GM12878 (cell line): ENCODE measurements around the gene PCID2. TPM values are rescaled to one million over a fixed set of nuclear protein-coding genes. Genes with fewer than 3 reads are reported as not detected.

Experiments used
- ATAC-seq: fragments of 200-7000 bp; cut with Tn5 transposase; 3 replicates; pipeline ENCODE4 v1.9.1; 2020; ENCODE audit warnings: mild to moderate bottlenecking, moderate library complexity
- BruUV-seq: library from RNA; stranded (reverse); fragments of 400-500 nt; replicated peaks from 2 replicates; lab custom pipeline; 2021; lab: Mats Ljungman, UMichigan
- CTCF ChIA-PET: fragments of 300-600 bp; sonication (Branson Sonifier 250); formaldehyde crosslinking; extraction: SDS; loops from one replicate; lab custom pipeline; 2021; ENCODE audit warnings: inconsistent platforms; lab: Yijun Ruan, JAX
- POLR2A ChIA-PET: fragments of 350-600 bp; formaldehyde crosslinking; extraction: SDS; loops from one replicate; lab custom pipeline; 2021; ENCODE audit warnings: inconsistent platforms; lab: Charles Lee
- RAD21 ChIA-PET: fragments of 300-600 bp; sonication (Branson Sonifier 250); formaldehyde crosslinking; loops from one replicate; lab custom pipeline; 2023; ENCODE audit warnings: antibody characterized with exemption; ENCODE audit not compliant: unreplicated experiment; lab: Charles Lee
- SMC1A ChIA-PET: fragments of 300-600 bp; sonication (Branson Sonifier 250); formaldehyde crosslinking; loops from one replicate; lab custom pipeline; 2023; ENCODE audit not compliant: unreplicated experiment, uncharacterized antibody; lab: Charles Lee
- DNase-seq: peaks from one replicate; pipeline ENCODE4 v3.0.0-alpha.2; 2011; ENCODE audit warnings: low read depth, low spot score
- FAIRE-seq: peaks from 3 replicates; lab custom pipeline; 2011; peaks lifted over from hg19 to GRCh38; lab: Jason Lieb, UNC
- H2AFZ ChIP-seq: 2 replicates; pipeline ENCODE4 v1.6.0; 2011; ENCODE audit warnings: low read depth, low read length, control low read depth; ENCODE audit not compliant: control insufficient read depth
- H3K27ac ChIP-seq: 2 replicates; pipeline ENCODE4 v1.5.1; 2011; ENCODE audit warnings: control low read depth; ENCODE audit not compliant: control insufficient read depth, insufficient read depth
- H3K27me3 ChIP-seq, 2 experiments: replicated peaks in 1 of 2; 2 replicates each; pipeline versions ENCODE4 v1.6.0 to v1.6.1; 2011; ENCODE audit warnings: low read length in 1 of 2; ENCODE audit not compliant: control insufficient read depth in 2 of 2, insufficient read depth in 2 of 2
- H3K36me3 ChIP-seq, 2 experiments: 2 replicates each; pipeline ENCODE4 v1.5.1; 2011; ENCODE audit warnings: low read length in 1 of 2; ENCODE audit not compliant: control insufficient read depth in 2 of 2, insufficient read depth in 2 of 2
- H3K4me1 ChIP-seq: 2 replicates; pipeline ENCODE4 v1.6.1; 2011; ENCODE audit warnings: mild to moderate bottlenecking, low read length, moderate library complexity, mixed read lengths; ENCODE audit not compliant: control insufficient read depth, insufficient read depth
- H3K4me2 ChIP-seq: 2 replicates; pipeline ENCODE4 v1.6.0; 2011; ENCODE audit warnings: control low read depth; ENCODE audit not compliant: control insufficient read depth, insufficient read depth
- H3K4me3 ChIP-seq: fragments of 200-600 bp; sonication (generic); 2 replicates; pipeline ENCODE4 v1.5.1; 2016
- H3K79me2 ChIP-seq: 2 replicates; pipeline ENCODE4 v1.6.0; 2011; ENCODE audit warnings: low read length; ENCODE audit not compliant: control insufficient read depth, insufficient read depth
- H3K9ac ChIP-seq: 2 replicates; pipeline ENCODE4 v1.8.0; 2011; ENCODE audit warnings: low read length, control low read depth, mixed read lengths; ENCODE audit not compliant: control insufficient read depth, insufficient read depth
- H3K9me3 ChIP-seq: replicated peaks from 3 replicates; pipeline ENCODE4 v1.5.1; 2011; ENCODE audit warnings: mild to moderate bottlenecking, low read length; ENCODE audit not compliant: control insufficient read depth, insufficient read depth
- H4K20me1 ChIP-seq: 2 replicates; pipeline ENCODE4 v1.6.0; 2011; ENCODE audit not compliant: control insufficient read depth, insufficient read depth
- CBFB ChIP-seq: IDR thresholded peaks from 2 replicates; pipeline ENCODE4 v1.6.1; 2016; ENCODE audit warnings: antibody characterized with exemption, low read depth
- KDM1A ChIP-seq: fragments of 200-600 bp; sonication (generic); IDR thresholded peaks from 2 replicates; pipeline ENCODE4 v1.6.1; 2016; ENCODE audit warnings: borderline replicate concordance
- KLF5 ChIP-seq: fragments of 450-650 bp; IDR thresholded peaks from 2 replicates; pipeline ENCODE4 v1.6.1; 2014; ENCODE audit warnings: mild to moderate bottlenecking; ENCODE audit not compliant: partially characterized antibody
- MXI1 ChIP-seq: fragments of 150-350 bp; IDR thresholded peaks from 2 replicates; pipeline ENCODE4 v1.6.1; 2011; ENCODE audit warnings: low read depth, mild to moderate bottlenecking, inconsistent platforms, low read length, improper control_type of control experiment
- NR2C1 ChIP-seq: fragments of 450-650 bp; IDR thresholded peaks from 2 replicates; pipeline ENCODE4 v1.6.1; 2017; ENCODE audit warnings: antibody characterized with exemption, mild to moderate bottlenecking, moderate library complexity
- PAX8 ChIP-seq: fragments of 450-650 bp; IDR thresholded peaks from 2 replicates; pipeline ENCODE4 v1.6.1; 2017; ENCODE audit warnings: mild to moderate bottlenecking, moderate library complexity
- POU2F2 ChIP-seq: IDR thresholded peaks from 3 replicates; pipeline ENCODE4 v1.6.1; 2011; ENCODE audit warnings: low read depth, mild to moderate bottlenecking, low read length, borderline replicate concordance
- TCF12 ChIP-seq: IDR thresholded peaks from 2 replicates; pipeline ENCODE4 v1.6.1; 2011; ENCODE audit warnings: low read depth, mild to moderate bottlenecking, low read length
- ZNF207 ChIP-seq: fragments of 450-650 bp; IDR thresholded peaks from 2 replicates; pipeline ENCODE4 v1.6.1; 2014; ENCODE audit warnings: antibody characterized with exemption, mild to moderate bottlenecking, borderline replicate concordance
- ZNF384 ChIP-seq: IDR thresholded peaks from 2 replicates; pipeline ENCODE4 v1.6.1; 2012; ENCODE audit warnings: low read depth, mild to moderate bottlenecking, low read length, improper control_type of control experiment, borderline replicate concordance
- WGBS: methylation state at CpG from one replicate; pipeline ENCODE4 v1.1.6; 2016; ENCODE audit warnings: low lambda C conversion rate; ENCODE audit not compliant: insufficient replicate concordance, insufficient coverage; ENCODE audit errors: missing lambda C conversion rate; 5-methylcytosine and 5-hydroxymethylcytosine counted together
- in situ Hi-C: fragments of 300-500 bp; cut with MboI; formaldehyde crosslinking; loops from 9 replicates; pipeline ENCODE4 v1.14.3; 2018; ENCODE audit warnings: mixed read lengths
- intact Hi-C: fragments of 100-400 bp; cut with micrococcal nuclease; formaldehyde crosslinking; loops from one replicate; pipeline ENCODE4 v1.14.2; 2022; ENCODE audit not compliant: unreplicated experiment
- polyA plus RNA-seq, 11 experiments: library from polyadenylated mRNA; depleted of rRNA in 4 of 11; unstranded in 6 of 11; stranded (reverse) in 5 of 11; fragments of >200 nt; fragmentation: Nextera tagmentation in 4 of 11; fragmentation: Illumina TruSeq in 1 of 11; extraction: Ambion mirVana in 4 of 11; extraction: Trizol in 1 of 11; gene quantifications; 1 replicate in 1 of 11; 2 replicates in 10 of 11; pipeline versions ENCODE4 v1.2.1 to v1.2.3, GENCODE V29; 2011 to 2016; ENCODE audit warnings: inconsistent platforms in 2 of 11, missing spikeins in 2 of 11, low read depth in 1 of 11
- total RNA-seq, 4 experiments: library from RNA; depleted of rRNA in 3 of 4; stranded (reverse); fragments of >200 nt in 3 of 4; fragmentation: Illumina TruSeq in 1 of 4; extraction: Trizol in 1 of 4; gene quantifications; 2 replicates each; pipeline versions ENCODE4 v1.2.1 to v1.2.3, GENCODE V29; 2013 to 2021
- TF ChIP-seq, protein P1 (sequence below): fragments of 450-650 bp; IDR thresholded peaks from 2 replicates; pipeline ENCODE4 v1.6.1; 2017; ENCODE audit warnings: low read depth, mild to moderate bottlenecking, moderate library complexity
- TF ChIP-seq, protein P2 (sequence below): fragments of 450-650 bp; IDR thresholded peaks from 2 replicates; pipeline ENCODE4 v1.6.1; 2016; ENCODE audit warnings: mild to moderate bottlenecking
- TF ChIP-seq, protein P3 (sequence below): fragments of 450-650 bp; IDR thresholded peaks from 2 replicates; pipeline ENCODE4 v1.6.1; 2016; ENCODE audit warnings: mild to moderate bottlenecking, moderate library complexity, borderline replicate concordance
- TF ChIP-seq, protein P4 (sequence below): fragments of 450-650 bp; IDR thresholded peaks from 2 replicates; pipeline ENCODE4 v1.6.1; 2018; ENCODE audit warnings: borderline replicate concordance, mild to moderate bottlenecking; ENCODE audit not compliant: partially characterized antibody
- TF ChIP-seq, protein P5 (sequence below): fragments of 450-650 bp; IDR thresholded peaks from 2 replicates; pipeline ENCODE4 v1.6.1; 2014; ENCODE audit warnings: mild to moderate bottlenecking

The PCID2 gene
- total and polyA plus RNA-seq, 10 of the 15 experiments (the other 5 are each of a cell fraction or from before 2014, with no cell fraction given) = 37.0 to 98.1 (median 58.3) TPM

DNA sequence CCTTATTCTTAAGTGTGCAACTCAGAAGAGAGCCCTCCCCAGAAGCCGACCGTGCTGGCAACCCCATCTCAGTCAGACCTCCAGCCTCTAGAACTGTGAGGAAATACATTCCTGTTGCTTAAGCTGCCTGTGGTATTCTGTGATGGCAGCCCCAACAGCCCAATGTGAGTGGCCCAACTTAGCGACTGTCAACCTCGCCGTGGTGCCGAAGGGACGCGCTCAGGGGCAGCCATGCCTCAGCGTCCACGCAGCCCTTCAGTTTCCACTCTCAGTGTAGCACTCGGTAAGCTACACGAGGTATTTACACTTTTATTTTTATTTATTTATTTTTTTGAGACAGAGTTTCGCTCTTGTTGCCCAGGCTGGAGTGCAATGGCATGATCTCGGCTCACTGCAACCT, 31.6 kb downstream of the PCID2 start:
- ATAC-seq (no peak), FAIRE-seq (no peak), DNase-seq (no peak)
- Histone ChIP-seq H3K4me3 (no peak overlapping the region), H3K27me3 (no peaks in the 10 kb centered on the region), H3K79me2 (no peaks in the 10 kb centered on the region), H4K20me1 (no peaks in the 10 kb centered on the region), H2AFZ (no peak overlapping the region), H3K9me3 (no peaks in the 10 kb centered on the region; the same call in 2 of the 3 replicates), H3K4me1 (no peaks in the 10 kb centered on the region), H3K27ac (no peak overlapping the region; the same call in 1 of the 2 replicates), H3K4me2 (no peak overlapping the region), H3K36me3 (peaks cover 19 to 29% of the 10 kb centered on the region in 2 experiments), H3K9ac (no peak overlapping the region)
- in situ Hi-C loops (no loop called here), intact Hi-C loops (no loop called here)
- no TSS peak for BruUV-seq
- 97% methylated on average over 14 of the region's 14 CpGs for WGBS
- RAD21 ChIA-PET = no interaction called here
- POLR2A ChIA-PET = no interaction called here
- SMC1A ChIA-PET = no interaction called here
- CTCF ChIA-PET = no interaction called here
- TF ChIP-seq CBFB (no peak), KDM1A (no peak), TCF12 (no peak), ZNF384 (no peak), MXI1 (no peak), KLF5 (no peak), NR2C1 (no peak), PAX8 (no peak), POU2F2 (no peak), ZNF207 (no peak)
- TF ChIP-seq, protein P1, sequence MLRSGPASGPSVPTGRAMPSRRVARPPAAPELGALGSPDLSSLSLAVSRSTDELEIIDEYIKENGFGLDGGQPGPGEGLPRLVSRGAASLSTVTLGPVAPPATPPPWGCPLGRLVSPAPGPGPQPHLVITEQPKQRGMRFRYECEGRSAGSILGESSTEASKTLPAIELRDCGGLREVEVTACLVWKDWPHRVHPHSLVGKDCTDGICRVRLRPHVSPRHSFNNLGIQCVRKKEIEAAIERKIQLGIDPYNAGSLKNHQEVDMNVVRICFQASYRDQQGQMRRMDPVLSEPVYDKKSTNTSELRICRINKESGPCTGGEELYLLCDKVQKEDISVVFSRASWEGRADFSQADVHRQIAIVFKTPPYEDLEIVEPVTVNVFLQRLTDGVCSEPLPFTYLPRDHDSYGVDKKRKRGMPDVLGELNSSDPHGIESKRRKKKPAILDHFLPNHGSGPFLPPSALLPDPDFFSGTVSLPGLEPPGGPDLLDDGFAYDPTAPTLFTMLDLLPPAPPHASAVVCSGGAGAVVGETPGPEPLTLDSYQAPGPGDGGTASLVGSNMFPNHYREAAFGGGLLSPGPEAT = no peak
- TF ChIP-seq, protein P2, sequence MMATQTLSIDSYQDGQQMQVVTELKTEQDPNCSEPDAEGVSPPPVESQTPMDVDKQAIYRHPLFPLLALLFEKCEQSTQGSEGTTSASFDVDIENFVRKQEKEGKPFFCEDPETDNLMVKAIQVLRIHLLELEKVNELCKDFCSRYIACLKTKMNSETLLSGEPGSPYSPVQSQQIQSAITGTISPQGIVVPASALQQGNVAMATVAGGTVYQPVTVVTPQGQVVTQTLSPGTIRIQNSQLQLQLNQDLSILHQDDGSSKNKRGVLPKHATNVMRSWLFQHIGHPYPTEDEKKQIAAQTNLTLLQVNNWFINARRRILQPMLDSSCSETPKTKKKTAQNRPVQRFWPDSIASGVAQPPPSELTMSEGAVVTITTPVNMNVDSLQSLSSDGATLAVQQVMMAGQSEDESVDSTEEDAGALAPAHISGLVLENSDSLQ = no peak
- TF ChIP-seq, protein P3, sequence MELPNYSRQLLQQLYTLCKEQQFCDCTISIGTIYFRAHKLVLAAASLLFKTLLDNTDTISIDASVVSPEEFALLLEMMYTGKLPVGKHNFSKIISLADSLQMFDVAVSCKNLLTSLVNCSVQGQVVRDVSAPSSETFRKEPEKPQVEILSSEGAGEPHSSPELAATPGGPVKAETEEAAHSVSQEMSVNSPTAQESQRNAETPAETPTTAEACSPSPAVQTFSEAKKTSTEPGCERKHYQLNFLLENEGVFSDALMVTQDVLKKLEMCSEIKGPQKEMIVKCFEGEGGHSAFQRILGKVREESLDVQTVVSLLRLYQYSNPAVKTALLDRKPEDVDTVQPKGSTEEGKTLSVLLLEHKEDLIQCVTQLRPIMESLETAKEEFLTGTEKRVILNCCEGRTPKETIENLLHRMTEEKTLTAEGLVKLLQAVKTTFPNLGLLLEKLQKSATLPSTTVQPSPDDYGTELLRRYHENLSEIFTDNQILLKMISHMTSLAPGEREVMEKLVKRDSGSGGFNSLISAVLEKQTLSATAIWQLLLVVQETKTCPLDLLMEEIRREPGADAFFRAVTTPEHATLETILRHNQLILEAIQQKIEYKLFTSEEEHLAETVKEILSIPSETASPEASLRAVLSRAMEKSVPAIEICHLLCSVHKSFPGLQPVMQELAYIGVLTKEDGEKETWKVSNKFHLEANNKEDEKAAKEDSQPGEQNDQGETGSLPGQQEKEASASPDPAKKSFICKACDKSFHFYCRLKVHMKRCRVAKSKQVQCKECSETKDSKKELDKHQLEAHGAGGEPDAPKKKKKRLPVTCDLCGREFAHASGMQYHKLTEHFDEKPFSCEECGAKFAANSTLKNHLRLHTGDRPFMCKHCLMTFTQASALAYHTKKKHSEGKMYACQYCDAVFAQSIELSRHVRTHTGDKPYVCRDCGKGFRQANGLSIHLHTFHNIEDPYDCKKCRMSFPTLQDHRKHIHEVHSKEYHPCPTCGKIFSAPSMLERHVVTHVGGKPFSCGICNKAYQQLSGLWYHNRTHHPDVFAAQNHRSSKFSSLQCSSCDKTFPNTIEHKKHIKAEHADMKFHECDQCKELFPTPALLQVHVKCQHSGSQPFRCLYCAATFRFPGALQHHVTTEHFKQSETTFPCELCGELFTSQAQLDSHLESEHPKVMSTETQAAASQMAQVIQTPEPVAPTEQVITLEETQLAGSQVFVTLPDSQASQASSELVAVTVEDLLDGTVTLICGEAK = no peak
- TF ChIP-seq, protein P4, sequence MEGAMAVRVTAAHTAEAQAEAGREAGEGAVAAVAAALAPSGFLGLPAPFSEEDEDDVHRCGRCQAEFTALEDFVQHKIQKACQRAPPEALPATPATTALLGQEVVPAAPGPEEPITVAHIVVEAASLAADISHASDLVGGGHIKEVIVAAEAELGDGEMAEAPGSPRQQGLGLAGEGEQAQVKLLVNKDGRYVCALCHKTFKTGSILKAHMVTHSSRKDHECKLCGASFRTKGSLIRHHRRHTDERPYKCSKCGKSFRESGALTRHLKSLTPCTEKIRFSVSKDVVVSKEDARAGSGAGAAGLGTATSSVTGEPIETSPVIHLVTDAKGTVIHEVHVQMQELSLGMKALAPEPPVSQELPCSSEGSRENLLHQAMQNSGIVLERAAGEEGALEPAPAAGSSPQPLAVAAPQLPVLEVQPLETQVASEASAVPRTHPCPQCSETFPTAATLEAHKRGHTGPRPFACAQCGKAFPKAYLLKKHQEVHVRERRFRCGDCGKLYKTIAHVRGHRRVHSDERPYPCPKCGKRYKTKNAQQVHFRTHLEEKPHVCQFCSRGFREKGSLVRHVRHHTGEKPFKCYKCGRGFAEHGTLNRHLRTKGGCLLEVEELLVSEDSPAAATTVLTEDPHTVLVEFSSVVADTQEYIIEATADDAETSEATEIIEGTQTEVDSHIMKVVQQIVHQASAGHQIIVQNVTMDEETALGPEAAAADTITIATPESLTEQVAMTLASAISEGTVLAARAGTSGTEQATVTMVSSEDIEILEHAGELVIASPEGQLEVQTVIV = no peak
- TF ChIP-seq, protein P5, sequence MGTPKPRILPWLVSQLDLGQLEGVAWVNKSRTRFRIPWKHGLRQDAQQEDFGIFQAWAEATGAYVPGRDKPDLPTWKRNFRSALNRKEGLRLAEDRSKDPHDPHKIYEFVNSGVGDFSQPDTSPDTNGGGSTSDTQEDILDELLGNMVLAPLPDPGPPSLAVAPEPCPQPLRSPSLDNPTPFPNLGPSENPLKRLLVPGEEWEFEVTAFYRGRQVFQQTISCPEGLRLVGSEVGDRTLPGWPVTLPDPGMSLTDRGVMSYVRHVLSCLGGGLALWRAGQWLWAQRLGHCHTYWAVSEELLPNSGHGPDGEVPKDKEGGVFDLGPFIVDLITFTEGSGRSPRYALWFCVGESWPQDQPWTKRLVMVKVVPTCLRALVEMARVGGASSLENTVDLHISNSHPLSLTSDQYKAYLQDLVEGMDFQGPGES = no peak
